Stimulated activated CD4-positive, alpha-beta T cell treated with anti-CD3 and anti-CD28 coated beads, Interleukin-4, amount 100 ng/mL, for 1 hour (primary cell): ENCODE results near the gene CIAO2A.
"Not testable (repeated sequence)": the region's sequence is repeated elsewhere in the genome, so short reads cannot be mapped to it uniquely, and the experiment has no call there.

ENCODE experiments used
- DNase-seq: peaks from one replicate; pipeline ENCODE4 v3.0.0-alpha.2; 2020

The CIAO2A gene, protein sequence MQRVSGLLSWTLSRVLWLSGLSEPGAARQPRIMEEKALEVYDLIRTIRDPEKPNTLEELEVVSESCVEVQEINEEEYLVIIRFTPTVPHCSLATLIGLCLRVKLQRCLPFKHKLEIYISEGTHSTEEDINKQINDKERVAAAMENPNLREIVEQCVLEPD

DNA sequence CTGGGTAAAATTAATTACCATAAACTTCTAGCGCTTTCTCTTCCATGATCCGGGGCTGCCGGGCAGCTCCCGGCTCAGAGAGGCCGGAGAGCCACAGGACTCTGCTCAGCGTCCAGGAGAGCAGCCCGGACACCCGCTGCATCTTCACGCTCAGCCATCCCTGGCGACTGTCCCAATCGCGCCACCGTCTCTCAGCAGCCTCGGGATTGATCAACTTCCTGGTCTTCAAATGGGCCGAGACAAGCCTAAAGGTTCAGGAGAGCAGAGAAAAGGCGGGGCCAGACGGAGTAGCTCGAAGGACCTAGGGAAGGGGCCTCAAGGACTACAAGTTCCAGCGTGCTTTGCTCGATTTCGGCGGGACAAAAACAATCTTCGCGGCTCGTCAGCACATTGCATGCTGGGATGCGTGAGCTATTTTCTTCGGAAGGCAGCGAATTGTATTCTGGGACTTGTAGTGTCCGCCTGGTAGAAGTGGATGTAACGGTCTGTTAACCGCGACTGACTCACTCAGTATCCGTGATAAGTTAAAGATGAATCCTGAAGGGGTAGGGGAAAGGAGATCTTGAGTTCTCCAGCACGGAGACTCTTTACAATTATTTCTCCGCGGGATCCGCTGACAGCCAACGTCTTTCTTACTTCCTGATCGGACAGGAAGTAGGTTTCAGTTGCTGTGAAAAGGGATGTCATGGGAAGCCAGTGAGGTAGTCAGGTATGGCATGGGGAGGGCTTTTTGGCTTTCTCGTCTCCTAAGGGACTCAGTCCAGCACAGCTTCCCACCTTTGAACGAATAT, at the start of gene CIAO2A:
Gene CIAO2A (minus strand): TSS at position 212 of the 791 bp plus-strand sequence. CDS start 70 bp downstream, at position 142.
- peak; percentile 86 for DNase-seq

DNA sequence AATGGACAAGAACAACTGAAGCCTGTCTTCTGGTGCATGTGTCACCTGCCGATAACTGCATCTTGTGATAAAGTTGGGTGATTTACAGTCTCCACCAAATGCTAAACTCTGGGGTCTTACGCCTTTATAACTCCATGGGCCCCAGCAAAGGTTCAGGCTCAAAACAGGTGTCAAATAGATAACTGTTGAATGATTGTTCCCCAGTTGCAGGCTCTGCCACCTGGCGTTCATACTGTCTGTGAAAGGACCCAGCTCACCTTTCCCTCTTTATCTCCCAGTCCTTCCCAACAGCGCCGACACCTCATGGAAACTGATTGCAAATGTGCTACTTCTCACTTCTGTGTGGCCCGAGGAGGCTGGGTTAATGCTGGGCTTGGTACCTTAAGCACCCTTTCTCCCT, 49.6 kb upstream of the CIAO2A start:
- no peak for DNase-seq

DNA sequence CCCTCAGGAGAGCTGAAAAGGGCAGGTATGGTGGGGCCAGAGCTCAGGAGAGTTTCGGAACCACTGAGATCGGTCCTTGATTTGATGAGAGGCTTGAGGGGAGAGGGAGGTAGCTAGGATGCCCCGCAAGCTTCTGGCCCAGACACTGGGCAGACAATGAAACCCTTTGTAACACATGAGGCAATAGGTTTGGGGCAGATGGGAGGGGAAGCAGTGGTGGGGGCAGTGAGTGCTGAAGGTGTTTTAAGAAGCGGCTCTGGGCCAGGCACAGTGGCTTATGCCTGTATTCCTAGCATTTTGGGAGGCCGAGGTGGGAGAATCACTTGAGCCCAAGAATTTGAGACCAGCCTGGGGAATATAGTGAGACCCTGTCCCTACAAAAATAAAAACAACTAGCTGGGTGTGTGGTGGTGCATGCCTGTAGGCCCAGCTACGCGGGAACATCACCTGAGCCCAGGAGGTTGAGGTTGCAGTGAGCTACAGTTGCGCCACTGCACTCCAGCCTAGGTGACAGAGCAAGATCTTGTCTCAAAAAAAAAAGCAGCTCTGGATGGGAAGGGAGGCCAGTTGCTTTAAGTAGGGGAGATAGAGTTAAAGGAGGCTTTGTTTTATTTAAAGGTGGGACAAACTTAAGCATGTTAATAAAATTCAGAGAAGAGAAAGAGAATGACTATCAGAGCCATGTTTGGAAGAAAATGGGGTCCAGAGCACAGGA, 48.3 kb upstream of the CIAO2A start:
- DNase-seq, result no peak

DNA sequence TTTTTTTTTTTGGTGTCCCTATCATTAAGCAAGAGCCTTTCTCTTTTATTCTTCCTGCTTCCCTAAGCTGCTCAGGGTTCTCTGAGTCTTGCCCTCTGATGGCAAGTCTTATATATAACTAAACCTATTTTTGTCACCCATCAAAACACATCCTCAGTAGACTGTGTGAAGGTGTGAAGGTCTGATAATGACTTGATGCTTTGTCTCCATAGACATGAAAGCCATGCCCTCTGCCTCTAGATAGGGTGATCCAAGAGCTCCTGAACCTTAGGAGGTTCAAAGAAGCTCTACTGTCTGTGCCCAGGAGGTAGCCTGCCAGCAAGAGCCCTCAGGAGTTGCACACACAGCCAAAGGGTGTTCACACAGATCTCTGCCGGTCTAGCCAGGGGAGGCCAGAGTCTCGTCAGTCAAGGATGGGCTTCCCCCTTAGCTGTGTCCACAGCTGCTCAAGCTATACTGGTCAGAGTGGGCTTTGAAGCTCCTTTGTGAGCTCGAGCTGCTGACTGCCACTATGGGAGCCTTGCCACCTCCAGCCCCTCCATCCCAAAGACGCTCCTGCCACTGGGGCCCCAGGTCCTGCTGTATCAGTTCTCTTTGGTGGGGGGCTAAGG, 44.8 kb upstream of the CIAO2A start:
- no peak for DNase-seq

DNA sequence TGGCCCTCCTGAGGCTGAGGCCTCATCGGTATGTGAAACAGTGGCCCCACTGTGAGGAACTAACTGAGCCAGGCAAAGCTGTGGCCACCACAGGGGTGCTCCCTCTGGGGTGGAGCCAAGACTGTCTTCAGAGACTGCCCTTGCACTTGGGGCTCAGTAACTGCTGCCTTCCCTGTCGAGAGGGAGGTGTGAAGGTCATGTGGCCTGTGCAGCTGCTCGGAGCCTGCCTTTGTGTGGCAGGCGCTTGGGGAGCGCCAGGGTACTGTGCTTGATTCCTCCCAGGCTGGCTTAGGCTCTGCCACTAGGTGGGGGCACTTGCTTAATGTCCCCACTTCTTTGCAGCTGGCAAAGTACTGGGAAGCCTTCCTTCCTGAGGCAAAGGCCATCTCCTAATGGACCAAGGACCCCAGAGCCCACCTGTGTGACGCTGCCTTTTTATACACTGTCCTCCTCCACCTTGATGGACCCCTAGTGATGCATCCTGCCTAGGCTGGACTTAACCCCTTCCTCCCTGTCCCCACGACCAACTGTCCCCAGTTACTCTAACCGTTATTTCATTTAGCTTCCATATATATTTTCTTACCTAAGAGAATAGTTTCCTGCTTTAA, 43.7 kb upstream of the CIAO2A start:
- no peak for DNase-seq

DNA sequence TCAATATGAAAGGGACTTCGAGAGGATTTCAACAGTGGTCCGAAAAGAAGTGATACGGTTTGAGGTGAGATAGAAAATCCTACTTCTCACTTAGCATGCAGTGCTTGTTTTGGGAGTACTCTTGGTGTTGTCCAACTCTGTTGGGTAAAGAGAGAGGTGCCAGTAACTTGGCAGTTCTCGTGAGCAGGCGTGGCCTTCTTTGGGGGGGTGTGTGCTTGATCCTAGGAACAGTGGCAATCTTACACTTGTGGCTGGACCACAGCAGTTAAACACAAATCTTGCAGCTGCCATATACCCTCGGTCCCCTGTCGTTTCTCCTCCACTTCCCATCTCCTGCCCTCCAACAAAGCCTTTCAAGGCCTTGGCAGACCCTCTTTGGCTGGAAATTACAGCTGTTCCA, 42.7 kb upstream of the CIAO2A start:
- no peak for DNase-seq

DNA sequence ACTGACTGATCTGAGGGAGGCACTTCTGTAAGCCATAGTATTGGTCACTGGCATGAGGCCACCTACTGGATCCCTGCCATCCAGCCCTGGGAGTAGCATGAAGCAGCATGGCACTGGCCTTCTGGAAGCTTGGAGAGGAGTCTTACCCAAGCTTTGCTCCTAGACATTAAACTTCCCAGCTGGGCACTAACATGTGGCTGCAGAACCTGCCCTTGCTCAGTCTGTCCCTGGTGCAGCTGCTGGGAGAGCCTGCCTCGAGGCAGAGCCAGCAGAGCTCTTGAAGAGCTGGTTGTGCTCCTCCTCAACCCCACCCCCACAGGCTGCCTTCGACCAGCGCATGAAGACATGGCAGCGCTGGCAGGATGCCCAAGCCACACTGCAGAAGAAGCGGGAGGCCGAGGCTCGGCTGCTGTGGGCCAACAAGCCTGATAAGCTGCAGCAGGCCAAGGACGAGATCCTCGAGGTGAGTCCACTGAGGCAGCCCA, 40.7 kb upstream of the CIAO2A start:
- no peak for DNase-seq

DNA sequence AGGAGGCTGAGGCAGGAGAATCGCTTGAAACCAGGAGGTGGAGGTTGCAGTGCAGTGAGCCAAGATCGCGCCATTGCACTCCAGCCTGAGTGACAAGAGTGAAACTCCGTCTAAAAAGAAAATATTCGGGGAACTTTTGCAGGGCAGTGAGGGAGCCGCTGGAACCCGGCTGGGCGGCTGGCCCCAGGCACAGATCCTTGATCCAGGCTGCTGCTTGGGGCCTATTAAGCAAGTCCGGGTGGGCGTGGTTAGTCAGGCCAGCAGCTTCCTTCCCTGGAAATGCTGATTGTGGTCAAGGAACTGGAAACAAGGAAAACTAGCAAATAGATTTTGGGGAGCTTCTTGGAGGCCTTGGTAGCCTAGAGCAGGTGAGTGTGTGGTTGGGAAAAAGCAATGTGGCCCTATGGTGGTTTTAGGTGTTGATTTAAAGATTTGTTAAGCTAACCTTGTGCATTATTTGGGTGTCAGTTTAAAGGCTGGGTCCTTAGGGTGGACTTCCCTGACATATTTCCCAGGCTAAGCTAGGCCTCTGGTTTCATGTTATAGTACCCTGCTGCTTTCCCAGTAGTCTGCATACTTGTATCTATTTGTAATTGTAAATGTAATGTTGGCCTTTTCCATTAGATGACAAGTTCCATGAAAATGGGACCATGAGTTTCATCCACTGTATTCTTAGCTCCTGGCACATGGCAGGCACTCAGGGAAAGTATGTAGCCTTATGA, 40.1 kb upstream of the CIAO2A start:
- DNase-seq, result no peak

DNA sequence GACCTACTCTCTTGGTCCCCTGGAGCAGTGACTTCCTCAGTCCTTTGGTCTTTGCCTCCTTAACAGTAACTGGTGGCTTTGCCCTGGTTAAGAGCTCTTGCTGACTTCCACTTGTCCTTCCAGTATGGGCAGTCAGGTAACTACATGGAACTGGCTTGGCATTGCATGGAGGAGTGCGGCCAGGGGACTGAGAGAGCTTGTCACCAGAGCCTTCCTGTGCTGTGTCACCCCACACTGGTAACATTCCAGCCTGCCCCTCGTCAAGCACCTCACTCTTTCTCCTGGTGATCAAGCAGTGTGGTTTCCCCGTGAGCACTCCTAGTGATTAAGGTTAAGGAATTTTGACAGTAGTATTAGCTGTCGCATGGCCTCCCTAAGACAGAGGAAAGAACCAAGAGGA, 38.6 kb upstream of the CIAO2A start:
- DNase-seq, result no peak

DNA sequence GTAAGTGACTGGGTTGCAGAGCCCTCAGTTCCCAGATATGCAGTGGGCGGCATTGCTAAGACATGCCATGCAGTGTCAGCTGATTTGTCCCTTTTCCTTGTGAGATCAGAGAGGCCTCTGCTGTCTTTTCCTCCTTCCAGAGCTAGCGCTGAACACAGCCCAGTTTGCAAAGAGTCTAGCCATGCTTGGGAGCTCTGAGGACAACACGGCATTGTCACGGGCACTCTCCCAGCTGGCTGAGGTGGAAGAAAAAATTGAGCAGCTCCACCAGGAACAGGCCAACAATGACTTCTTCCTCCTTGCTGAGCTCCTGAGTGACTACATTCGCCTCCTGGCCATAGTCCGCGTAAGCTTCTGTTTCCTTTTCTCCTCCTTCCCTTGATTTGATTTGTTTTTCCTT, 37.9 kb upstream of the CIAO2A start:
- no peak for DNase-seq

DNA sequence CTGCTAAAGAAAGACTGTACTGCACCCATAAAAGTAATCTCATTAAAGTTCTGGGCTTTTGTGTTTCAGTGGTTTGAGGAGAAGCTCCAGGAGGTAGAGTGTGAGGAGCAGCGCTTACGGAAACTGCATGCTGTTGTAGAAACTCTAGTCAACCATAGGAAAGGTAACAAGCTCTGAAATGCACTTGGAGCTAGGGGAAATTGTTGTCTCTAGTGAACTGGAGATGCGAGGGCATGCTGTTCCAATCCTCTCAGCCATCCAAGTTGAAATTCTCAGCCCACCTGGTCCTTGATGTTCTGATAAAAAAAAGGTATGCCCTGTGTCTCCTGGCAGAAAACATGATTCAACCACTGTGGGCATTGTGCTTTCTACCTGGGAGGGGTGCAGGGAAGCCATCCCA, 36.5 kb upstream of the CIAO2A start:
- DNase-seq, result no peak

DNA sequence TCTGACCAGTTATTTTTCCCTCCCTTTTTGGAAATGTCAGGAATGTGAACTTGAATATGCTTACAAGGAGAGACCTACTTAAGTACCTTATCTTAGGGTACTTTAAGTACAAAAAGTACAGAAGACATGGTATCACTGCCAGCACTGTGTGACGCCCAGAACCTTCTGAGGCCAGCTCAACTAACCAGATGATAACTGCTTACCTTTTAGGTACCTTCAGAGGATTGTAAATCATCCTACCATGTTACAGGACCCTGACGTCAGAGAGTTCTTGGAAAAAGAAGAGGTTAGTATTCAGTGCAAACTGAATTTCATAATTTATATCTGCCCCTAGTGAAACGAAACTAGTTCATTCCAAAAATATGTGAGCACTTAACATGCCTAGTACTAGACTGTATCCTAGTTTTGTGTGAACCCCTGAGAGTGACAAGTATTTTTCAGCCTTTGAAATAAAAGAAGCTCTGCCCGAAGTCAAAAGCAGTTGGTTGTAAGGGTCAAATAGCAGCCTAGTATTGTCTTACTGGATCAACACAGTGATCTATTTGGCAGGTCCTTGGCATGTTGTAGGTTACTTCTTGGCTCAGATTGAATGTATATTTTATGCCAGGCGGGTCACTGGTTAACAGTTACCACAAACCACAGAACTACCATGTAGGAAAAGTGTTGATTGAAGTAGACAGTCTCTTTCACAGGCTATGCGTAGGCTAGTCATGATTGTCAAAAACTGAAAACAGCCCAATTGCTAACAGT, 34.1 kb upstream of the CIAO2A start:
- DNase-seq, result no peak

DNA sequence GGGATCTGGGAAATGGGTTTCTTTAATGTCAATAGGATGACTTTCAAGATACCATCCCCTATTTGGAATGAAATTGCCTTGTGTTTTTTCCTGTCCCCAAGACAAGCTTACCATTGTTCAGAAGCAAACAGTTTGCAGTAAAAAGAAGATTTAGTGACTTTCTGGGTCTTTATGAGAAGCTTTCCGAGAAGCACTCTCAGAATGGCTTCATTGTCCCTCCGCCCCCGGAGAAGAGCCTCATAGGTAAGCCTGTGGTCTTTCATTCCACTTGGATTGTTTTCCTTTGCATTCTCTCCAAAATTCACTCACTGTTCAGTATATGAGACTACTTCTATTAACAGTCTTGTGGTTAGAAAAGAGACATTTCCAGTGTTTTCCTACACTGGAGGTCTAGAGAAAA, 32.3 kb upstream of the CIAO2A start:
- DNase-seq, result no peak

DNA sequence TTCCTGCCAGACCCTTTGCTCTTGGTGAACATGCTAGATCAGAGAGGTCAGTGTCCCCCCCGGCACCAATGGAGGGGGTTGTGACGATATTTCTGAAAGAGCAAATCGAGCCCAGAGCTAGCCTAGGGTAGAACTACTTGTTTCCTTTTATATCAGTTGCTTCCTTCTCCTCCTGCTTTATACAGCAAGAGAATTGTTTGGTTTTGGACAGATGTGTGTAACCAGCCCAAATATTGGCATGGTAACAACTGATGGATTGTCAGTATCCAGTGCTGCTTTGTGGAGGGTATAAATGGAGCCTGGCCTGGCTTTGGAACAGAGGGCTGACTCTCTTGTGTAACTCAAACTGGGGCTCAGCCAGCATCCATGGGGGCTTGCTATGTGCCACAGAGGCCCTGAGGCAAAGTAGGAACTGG, 29.3 kb upstream of the CIAO2A start:
- DNase-seq, result no peak

DNA sequence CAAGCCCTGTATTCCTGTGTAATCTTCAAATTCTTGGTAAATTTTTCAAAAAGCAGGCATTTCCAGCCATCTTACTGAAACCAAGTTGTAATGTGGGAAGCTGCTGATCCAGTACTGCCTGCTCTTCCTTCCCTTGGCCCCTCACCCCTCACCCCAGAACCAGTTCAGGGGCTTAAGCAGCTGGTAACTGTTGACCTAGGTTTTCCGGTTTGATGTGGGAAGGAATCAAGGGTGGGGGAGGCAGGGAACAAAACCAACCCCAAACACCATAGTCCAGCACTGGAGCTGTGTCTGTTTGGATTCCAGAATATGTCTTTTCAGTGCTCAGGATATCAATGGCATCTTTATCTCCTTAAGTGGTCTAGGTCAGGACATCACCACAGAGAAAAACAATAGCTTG, 28.8 kb upstream of the CIAO2A start:
- DNase-seq, result no peak

DNA sequence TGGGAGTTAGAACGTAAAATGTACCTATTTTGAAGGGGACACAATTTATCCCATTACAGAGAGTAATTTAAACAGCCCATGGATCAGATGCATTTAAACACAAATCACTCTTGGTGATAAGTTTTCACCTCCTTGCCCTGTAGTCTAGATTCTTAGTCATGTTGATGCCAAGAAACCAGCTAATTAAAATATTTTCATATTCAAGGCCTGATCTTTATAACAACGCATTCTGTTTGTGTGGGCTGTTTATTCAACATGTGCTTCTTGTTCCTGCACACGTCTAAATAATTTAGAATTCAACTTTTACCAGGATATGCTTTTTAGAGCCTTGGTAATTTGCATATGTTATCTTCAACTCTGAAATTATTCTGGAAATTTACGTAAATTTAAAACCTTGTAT, 28.0 kb upstream of the CIAO2A start:
- DNase-seq, result no peak

DNA sequence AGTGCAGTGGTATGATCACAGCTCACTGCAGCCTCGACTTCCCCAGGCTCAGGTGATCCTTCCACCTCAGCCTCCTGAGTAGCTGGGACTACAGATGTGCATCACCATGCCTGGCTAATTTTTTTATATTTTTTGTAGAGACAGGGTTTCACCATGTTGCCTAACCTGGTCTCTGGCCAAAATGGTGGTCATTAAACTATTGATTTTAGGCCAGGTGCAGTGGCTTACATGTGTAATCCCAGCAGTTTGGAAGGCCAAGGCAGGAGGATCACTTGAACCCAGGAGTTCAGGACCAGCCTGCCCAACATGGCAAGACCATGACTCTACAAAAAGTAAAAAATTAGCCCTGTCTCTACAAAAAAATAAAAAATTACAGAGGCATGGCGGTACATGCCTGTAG, 26.7 kb upstream of the CIAO2A start:
- DNase-seq, result not testable (repeated sequence)

DNA sequence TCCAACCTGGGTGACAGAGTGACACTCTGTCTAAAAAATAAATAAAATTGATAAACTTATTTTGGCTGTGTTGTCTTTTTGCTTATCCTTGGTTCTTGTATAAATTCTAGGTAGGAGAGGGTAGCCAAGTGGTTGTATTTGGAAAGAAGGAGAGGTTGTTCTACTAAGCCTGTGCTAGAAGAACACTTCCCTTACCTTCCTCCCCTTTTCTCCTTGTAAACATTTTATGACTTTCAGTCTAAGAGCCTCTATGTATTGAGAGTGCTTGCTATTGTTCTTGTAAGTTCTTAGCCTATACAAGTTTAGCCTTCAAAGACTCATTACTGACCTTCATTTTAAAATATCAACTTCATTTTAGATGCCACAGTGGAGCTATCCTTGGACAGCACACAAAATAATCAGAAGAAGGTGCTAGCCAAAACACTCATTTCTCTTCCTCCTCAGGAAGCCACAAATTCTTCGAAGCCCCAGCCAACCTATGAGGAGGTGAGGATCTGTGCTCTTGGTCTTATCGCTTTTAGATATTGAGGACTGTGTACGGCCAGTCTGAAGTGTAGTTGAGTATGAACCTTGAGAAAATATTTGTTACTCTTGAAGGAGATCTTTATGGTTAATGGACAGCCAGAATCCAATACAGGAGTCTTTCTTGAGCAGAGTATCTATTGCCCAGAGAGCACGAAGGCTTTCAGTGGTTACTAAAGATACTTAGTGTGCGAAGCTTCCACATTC, 24.3 kb upstream of the CIAO2A start:
- no peak for DNase-seq

DNA sequence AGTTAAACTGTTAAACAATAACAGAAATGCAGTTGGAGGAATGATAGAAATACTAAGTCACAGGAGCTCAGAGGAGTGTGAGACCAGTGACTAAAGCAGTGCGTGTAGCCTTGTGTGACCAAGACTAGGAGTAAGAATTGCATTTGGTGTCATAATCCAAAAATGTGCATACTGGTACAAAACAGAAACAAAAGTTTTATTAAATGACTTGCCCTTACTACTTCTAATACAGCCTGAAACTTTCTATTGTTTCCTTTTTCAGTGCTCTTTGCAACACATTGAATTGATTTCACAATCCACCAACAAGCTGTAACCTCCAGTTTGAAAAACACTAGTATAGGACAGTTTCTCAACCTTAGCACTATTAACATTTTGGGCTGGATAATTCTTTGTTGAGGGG, 19.3 kb upstream of the CIAO2A start:
- DNase-seq, result no peak

DNA sequence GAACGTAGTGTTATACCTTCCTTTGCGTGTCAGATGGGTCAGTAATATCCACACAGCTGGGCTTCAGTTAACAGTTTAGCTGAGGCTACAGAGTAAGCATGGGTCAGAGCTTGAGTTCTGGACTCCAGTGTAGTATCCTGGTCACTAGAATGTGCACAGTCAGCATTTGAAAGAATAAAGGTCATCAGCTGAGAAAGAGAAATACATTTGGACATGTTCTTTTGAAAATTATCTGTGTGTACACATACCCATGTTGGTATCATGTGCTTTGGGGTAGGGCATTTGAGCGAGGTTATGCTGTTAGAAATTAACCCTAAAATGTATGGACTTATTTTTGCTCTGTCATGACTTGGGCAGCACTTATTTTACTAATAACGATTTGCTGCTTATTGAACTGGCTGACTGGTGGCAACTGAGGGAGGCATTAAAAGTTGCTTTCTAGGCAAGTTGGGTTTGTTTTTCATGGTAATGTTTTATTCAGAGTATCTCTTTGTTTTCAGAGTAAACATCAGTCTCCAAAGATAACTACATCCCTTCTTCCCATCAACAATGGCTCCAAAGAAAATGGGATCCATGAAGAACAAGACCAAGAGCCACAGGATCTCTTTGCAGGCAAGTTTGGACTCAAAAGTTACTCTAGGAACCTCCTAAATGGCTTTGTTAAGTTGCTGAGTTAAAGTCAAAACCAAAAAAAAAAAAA, 18.6 kb upstream of the CIAO2A start:
- no peak for DNase-seq
